Body of pancreas (tissue), 4 donors: ENCODE results near the gene JMJD7. TPM values are rescaled to one million over a fixed set of nuclear protein-coding genes. Genes with fewer than 3 reads are reported as not detected.

Experiments
- ATAC-seq: fragments of 150-250 bp; one replicate; pipeline ENCODE4 v1.9.1; 2016
- DNase-seq, 4 donors: peaks; one replicate each; pipeline ENCODE4 v3.0.0-alpha.2; 2019
- H3K27ac ChIP-seq, 4 donors: fragments of 200-600 bp; sonication (generic); 1 replicate in 3 of 4; 2 replicates in 1 of 4; pipeline versions ENCODE4 v1.5.1 to v1.6.1; 2016 to 2019; ENCODE audit warnings: mild to moderate bottlenecking in 1 of 4, mixed read lengths in 1 of 4, moderate library complexity in 1 of 4
- H3K27me3 ChIP-seq, 2 donors: fragments of 200-600 bp; sonication (generic); one replicate each; pipeline ENCODE4 v1.6.0; 2016; ENCODE audit warnings: mild to moderate bottlenecking in 1 of 2
- H3K36me3 ChIP-seq, 2 donors: fragments of 200-600 bp; sonication (generic); replicated peaks in 1 of 2; 2 replicates each; pipeline ENCODE4 v1.5.1; 2016; ENCODE audit warnings: low read depth in 2 of 2; ENCODE audit not compliant: insufficient read depth in 1 of 2
- H3K4me1 ChIP-seq: fragments of 200-600 bp; sonication (generic); one replicate; pipeline ENCODE4 v1.6.0; 2016
- H3K4me3 ChIP-seq, 2 donors: fragments of 200-600 bp; sonication (generic); 1 replicate in 1 of 2; 2 replicates in 1 of 2; pipeline ENCODE4 v1.5.1; 2016 to 2019
- H3K9me3 ChIP-seq, 3 donors: fragments of 200-600 bp; sonication (generic); 1 replicate in 2 of 3; 2 replicates in 1 of 3; pipeline ENCODE4 v1.5.1; 2016
- CTCF ChIP-seq, 7 experiments: fragments of 450-650 bp in 4 of 7; fragments of 200-600 bp in 3 of 7; sonication (generic) in 3 of 7; IDR thresholded peaks; one replicate each; pipeline ENCODE4 v1.5.1; 2016 to 2019; ENCODE audit warnings: antibody characterized with exemption in 7 of 7
- POLR2A ChIP-seq, 3 donors: fragments of 450-650 bp; IDR thresholded peaks; one replicate each; pipeline ENCODE4 v1.6.1; 2016; ENCODE audit warnings: antibody characterized with exemption in 3 of 3, mild to moderate bottlenecking in 2 of 3
- WGBS, 2 donors: methylation state at CpG; one replicate each; pipeline ENCODE4 v1.1.5; 2017; 5-methylcytosine and 5-hydroxymethylcytosine counted together
- intact Hi-C: fragments of 100-400 bp; cut with DNase I; formaldehyde crosslinking; loops from one replicate; pipeline ENCODE4 v1.15.1; 2023
- total RNA-seq, 2 donors: library from RNA; depleted of rRNA; stranded (reverse); fragments of >200 nt; gene quantifications; one replicate each; pipeline ENCODE4 v1.1.0, GENCODE V29; 2016

Gene JMJD7
- total RNA-seq, 2 donors from 2014 or later: 2.0 to 13.0 TPM

- Histone ChIP-seq H3K36me3 (no peaks in the 10 kb centered on the region), H3K4me3 (no peak overlapping the region), H3K27ac (no peak overlapping the region), H3K9me3 (no peaks in the 10 kb centered on the region), H3K4me1 (no peaks in the 10 kb centered on the region), H3K27me3 (no peaks in the 10 kb centered on the region)
- 76 to 88% methylated on average over 7 to 18 of the region's 18 CpGs for WGBS, 2 donors
- TF ChIP-seq CTCF (IDR thresholded peaks at IDR 0.05): no peak
- TF ChIP-seq POLR2A (IDR thresholded peaks at IDR 0.05): no peak
- intact Hi-C loops: no loop called here
- ATAC-seq: no peak
- DNase-seq: no peak
Observed at GRCh38 chr15:41865490-41866055, 37.7 kb downstream of the JMJD7 start.

- no peak for ATAC-seq
- intact Hi-C loops: no loop called here
- WGBS, 2 donors: 78% methylated on average over 7 of the region's 8 CpGs; no CpG with 5 or more reads in 1 of the 2 donors
- H3K27me3 ChIP-seq: no peaks in the 10 kb centered on the region
- no peak overlapping the region for H3K4me3 ChIP-seq
- no peaks in the 10 kb centered on the region for H3K9me3 ChIP-seq
- no peaks in the 10 kb centered on the region for H3K4me1 ChIP-seq
- H3K27ac ChIP-seq: no peak overlapping the region
- DNase-seq: no peak
- no peaks in the 10 kb centered on the region for H3K36me3 ChIP-seq
- TF ChIP-seq POLR2A (IDR thresholded peaks at IDR 0.05): no peak
- TF ChIP-seq CTCF (IDR thresholded peaks at IDR 0.05): no peak
Observed at GRCh38 chr15:41866263-41866703, 38.4 kb downstream of the JMJD7 start.

- TF ChIP-seq POLR2A (IDR thresholded peaks at IDR 0.05): no peak
- intact Hi-C loops: no loop called here
- H3K27me3 ChIP-seq: no peaks in the 10 kb centered on the region
- no peak for DNase-seq
- H3K9me3 ChIP-seq: no peaks in the 10 kb centered on the region
- 85 to 86% methylated on average over 17 to 22 of the region's 25 CpGs for WGBS, 2 donors
- H3K27ac ChIP-seq: no peak overlapping the region
- H3K4me1 ChIP-seq: no peaks in the 10 kb centered on the region
- H3K36me3 ChIP-seq: no peaks in the 10 kb centered on the region
- no peak for ATAC-seq
- H3K4me3 ChIP-seq: no peak overlapping the region
Observed at GRCh38 chr15:41866872-41867579, 39.1 kb downstream of the JMJD7 start.

- Histone ChIP-seq H3K27me3 (no peaks in the 10 kb centered on the region), H3K4me1 (no peaks in the 10 kb centered on the region), H3K27ac (no peak overlapping the region), H3K36me3 (no peaks in the 10 kb centered on the region), H3K9me3 (no peaks in the 10 kb centered on the region), H3K4me3 (no peak overlapping the region)
- WGBS, 2 donors: 91 to 93% methylated on average over 10 to 15 of the region's 15 CpGs
- TF ChIP-seq CTCF (IDR thresholded peaks at IDR 0.05): no peak
- TF ChIP-seq POLR2A (IDR thresholded peaks at IDR 0.05): no peak
- ATAC-seq (no peak), DNase-seq (no peak)
- intact Hi-C loops: no loop called here
Observed at GRCh38 chr15:41868321-41868720, 40.4 kb downstream of the JMJD7 start.

GRCh38 chr15:41869770-41870688, 42.1 kb downstream of the JMJD7 start:
- TF ChIP-seq CTCF (IDR thresholded peaks at IDR 0.05): no peak
- no peak for TF ChIP-seq POLR2A (IDR thresholded peaks at IDR 0.05)
- intact Hi-C loops: no loop called here
- DNase-seq: no peak
- Histone ChIP-seq H3K36me3 (no peaks in the 10 kb centered on the region), H3K9me3 (no peaks in the 10 kb centered on the region), H3K4me3 (no peak overlapping the region), H3K27me3 (no peaks in the 10 kb centered on the region), H3K27ac (no peak overlapping the region), H3K4me1 (no peaks in the 10 kb centered on the region)
- WGBS, 2 donors: 89 to 91% methylated on average over 13 to 42 of the region's 42 CpGs
- ATAC-seq: no peak
